Limb (tissue), 2 donors: Measurements from ENCODE around the gene RAB3IP.

Source experiments
- DNase-seq, 2 donors: peaks; one replicate each; pipeline ENCODE4 v3.0.0-alpha.2; 2016; ENCODE audit errors: extremely low spot score in 2 of 2

The RAB3IP gene, protein sequence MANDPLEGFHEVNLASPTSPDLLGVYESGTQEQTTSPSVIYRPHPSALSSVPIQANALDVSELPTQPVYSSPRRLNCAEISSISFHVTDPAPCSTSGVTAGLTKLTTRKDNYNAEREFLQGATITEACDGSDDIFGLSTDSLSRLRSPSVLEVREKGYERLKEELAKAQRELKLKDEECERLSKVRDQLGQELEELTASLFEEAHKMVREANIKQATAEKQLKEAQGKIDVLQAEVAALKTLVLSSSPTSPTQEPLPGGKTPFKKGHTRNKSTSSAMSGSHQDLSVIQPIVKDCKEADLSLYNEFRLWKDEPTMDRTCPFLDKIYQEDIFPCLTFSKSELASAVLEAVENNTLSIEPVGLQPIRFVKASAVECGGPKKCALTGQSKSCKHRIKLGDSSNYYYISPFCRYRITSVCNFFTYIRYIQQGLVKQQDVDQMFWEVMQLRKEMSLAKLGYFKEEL

DNA sequence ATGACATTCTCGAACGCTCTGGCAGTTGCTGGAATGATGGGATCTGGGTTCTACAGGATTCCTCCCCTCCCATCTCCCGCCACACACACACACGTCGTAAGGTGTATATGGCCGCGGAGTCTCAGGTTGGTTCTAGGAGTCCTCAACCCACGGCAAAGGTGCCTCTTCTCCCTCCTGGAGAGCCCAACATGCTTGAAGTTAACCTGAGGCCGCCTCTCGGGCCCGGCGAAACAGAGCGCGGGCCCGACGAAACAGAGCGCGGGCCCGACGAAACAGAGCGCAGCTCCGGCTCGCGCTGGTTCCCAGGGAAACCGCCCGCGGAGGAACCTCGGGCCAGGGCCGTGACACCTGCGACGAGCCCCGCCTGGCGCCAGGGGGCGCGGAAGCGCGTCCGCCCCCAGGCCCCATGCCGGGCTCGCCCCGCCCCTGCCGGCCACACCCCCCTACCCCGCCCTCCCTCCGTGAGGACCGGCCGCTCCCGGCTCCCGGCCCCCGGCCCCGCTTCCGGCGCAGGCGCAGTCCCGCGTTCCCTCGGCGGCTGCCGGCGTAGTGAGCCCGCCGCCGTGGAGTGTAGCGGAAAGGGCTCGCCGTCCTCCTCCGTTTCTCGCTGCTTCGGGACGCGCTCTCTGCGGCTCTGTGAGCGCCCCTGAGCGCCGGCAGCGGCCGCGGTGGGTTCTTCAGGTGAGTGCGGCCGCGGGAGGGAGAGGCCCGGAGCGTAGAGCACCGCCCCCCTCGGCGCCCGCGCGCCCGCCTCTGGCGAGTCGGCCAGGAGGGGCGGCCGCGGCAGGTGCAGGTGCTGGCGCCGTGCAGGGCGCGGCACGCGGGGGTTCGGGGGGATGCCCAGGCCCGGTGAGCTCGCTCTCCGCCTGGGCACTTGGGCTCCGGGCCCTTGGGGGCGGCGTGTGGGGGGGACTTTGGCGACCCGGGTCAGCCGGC lies at the start of gene RAB3IP:
TSS of gene RAB3IP (plus strand) at position 510 of the 936 bp plus-strand sequence. CDS start 16,549 bp downstream, outside the sequence.
- peak; percentile 76 to 96 for DNase-seq

DNA sequence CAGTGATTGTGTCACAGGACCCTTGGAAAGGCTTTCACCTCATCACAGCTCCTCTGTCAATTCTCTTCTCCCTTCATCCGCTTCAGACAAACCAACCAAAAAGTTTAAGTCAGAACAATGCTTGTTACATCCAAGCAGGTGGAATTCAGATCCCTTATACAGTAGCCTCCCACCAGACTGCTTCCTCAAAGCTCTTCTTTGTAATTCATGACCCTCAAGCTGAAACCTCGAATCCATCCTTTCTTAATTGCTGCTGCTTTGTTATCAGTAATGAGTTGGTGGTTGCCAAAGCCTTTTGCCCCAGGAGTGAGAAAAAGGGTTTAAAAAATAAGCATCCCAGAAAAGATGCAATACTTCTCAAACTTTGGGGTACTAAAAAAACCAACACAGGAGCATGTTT lies 49.0 kb upstream of the RAB3IP start:
- DNase-seq: no peak

DNA sequence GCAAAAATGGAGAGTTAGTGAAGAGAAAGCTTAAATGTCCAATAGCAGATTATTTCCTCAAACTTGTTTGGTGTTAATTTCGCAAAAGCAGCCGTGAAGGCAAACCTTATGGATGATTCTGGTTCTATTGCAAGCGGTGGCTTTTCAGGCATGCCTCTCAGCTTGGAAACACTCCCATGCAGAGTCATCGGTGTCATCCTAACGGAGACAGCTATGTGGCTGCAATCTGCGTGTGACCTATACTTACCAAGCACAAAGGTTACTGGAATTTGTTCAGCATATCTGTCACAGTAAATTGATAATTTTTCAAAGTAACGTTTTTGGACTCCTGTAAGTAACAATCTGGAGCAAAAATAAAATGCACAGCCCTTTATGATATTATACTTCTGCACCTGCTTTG lies 44.5 kb upstream of the RAB3IP start:
- no peak for DNase-seq

DNA sequence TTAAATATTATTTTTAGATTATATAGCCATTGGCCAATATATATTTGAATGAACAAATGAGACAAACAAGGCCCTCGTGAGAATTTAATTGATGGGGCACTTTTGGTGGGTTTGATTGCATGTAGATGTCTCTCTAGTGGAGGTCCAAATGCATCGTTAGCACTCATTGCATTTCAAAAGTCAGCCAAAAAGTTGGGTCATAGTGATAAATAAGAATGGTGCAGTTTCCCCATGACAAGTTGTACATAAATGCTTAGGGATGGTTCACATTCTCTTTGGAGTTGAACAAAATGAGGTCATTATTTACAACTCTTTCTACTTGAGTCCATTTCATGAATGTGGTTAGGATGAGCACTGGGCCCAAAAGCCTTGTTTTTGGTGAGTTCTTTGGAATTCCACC lies 40.6 kb upstream of the RAB3IP start:
- DNase-seq: no peak

DNA sequence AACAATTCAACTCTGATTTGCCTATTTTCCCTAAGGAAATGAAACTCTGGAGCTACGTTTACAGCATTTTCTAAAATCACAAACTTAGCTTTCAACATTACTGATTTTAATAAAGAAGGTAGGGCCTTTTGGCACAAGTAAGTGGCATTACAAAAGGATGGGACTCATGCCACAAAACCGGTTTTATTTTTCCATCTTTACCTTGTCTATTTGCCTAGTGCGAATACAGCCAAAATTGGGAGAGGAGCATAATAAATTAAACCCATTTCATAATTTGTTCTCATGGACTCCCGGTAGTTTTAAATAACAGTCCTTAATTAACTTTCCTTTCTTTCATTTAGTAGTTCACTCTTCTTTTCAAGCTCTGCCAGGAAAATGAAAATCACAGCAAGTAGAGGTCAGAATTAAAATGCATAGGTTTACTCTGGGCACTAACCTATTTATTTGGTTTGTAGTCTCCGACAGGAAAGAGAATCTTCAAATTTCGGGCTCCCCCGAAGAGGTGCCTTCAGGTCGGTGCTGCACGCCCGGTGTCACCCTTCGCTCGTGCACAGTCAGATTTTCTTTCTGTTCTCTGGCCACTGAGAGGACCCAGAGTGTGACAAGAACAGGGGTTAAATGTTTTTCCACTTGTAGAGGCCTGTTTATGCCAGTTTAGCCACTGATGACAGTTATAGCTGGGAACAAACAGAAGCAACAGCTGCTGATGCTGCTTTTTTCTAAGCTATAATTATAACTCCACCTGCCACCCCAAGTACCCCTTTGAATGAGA lies 39.7 kb upstream of the RAB3IP start, which contains the start of gene BEST3:
TSS of gene BEST3 (minus strand) at position 535 of the 772 bp plus-strand sequence. CDS start 1,505 bp downstream, outside the sequence.
- DNase-seq: no peak

DNA sequence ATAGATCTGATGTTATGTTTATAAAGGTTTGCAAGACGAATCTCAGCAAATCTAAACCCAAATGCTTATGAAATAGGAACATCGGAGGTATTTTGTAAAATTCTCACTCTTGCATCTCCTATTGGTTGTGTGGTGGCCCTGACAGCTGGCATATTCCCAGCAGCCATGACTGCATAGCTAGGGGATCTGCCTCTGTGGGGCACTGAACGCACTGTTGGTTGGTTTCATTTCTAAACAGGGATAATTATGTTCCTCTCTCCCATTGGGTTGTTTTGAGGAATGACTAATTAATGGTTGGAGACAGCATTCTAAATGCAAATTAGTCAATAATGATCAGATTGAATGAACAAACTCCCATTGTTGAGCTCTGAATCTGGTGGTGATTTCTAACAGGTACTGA lies 36.8 kb upstream of the RAB3IP start:
- DNase-seq: no peak

DNA sequence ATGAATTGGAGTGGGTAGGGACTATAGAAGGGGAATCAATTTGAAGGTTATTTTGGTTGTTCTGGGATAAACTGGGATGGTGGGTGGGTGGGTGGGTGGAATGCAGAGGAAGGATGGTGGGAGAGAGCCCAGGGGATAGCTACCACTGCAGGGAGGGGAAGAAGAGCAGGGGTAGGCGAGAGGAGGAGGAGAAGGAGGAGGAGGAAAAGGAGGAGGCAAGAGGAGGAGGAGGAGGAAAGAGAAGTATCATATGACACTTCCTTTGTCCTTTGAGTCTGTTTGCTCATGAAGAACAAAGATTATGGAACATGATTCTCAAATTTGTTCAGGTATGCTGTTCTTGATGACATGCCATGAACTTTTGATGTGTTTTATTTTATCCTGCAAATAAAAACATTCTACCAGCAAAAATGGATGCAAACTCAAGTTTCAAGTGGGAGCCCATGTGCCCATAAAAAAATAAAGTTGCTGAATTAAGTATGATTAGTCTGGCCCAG lies 35.5 kb upstream of the RAB3IP start:
- no peak for DNase-seq

DNA sequence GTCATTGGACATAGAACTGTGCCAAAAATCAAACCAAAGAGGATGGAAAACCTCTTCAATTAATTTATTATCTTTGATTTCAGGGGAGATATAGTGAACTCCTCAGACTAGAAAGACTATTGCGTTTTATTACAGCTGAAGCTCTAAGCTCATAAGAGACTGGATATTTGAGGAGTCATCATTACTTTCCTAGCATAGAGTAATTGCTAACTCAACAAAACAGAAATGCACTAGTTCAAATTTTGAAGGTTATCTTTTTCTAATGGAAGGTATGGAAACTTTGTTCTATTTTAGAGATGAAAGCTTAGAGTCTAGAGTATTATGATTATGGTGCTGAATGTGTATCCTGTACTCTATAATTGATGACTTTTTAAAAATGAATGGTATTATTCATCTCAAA lies 34.3 kb upstream of the RAB3IP start:
- DNase-seq: no peak

DNA sequence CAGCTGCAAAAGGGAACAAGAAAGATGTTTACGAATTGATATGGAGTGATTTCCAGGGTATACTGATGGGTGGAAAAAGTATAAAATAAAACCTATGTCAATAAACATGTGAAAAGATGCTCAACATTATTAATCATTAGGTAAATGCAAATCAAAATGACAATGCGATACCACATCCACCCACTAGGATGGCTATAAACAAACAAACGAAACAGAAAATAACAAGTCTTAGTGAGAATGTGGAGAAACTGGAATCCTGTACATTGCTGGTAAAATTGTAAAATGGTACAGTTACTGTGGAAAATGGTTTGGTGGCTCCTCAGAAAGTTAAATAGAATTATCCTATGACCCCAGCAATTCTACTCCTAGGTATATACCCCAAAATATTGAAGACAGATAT lies 30.0 kb upstream of the RAB3IP start:
- no peak for DNase-seq

DNA sequence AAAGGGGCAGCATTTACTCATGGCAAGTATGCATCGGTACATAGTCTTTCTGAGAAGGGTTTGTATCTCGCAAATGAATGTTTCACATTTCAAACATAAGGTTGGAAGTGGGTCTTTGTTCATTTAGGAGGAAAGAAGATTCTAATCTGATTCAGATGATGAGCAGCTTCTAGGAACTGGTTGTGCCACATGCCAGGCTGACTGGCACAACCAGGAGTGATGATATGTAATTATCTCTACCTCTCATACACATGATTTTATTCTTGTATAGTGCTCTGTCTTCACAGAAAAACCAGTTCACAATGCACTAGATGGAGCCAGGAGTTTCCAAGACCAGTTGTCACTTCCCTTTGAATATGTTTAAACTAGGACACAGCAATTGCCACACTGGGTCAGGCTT lies 25.8 kb upstream of the RAB3IP start:
- no peak for DNase-seq

DNA sequence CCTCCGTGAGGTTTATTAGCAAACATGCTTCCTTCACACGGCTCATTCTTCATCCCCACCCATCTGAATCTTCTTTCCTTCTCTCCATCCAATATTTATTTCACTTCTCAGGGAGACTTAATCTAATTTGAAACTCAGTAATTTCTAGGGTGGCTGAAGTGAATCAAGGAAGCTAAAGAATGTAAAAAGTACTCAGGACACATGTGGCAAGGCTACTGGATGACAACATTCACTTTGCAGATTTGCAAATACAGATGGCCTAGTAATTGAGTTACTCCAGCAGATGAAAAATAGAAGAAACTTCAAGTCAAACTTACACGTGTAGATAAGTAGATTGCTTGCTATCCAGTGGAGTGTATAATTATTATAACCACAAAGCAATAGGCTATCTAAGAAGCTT lies 24.1 kb upstream of the RAB3IP start:
- no peak for DNase-seq

DNA sequence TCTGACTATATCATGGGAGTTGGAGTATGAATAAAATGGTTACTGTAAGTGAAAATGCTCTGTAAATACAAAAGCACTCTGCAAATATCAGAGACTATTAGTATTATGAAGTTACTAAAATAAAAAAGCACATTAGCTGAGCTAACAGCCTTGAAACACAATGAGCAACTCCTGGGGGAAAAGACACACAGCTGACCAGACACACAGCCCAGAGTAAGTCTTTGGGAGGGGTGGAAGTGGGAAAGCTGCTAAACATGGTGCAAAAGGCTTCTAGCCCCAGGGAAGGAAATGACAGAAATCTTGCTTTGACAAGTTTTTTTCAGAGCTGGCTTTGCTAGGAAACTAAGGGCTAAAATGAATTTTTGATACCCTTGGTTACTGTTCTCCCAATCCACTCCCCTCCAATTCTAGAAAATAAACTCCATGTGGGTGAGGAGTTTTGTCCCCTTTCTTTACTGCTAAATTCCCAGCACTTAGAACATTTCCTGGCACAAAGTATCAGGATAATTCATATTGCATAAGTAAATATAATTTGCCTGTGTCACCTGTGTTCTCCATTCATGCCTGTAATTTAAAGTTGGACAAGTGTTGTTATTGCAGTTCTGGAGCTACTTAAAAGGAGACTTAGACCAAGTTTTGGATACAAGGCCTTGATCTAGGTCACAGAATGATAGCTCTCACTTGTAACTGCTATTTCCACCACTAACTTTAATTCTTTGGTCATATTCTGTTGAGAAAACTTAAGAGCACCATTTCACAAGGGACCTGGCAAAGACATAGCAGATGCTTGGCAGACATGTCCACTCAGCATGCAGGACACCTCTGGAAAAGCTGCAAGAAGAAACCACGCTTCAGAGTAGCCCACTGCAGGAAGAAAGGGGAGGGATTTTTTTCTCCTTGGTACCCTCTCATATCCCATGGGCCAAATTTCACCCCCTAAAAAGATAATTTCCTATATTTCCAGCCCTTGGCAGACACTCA lies 19.0 kb upstream of the RAB3IP start:
- DNase-seq: no peak

DNA sequence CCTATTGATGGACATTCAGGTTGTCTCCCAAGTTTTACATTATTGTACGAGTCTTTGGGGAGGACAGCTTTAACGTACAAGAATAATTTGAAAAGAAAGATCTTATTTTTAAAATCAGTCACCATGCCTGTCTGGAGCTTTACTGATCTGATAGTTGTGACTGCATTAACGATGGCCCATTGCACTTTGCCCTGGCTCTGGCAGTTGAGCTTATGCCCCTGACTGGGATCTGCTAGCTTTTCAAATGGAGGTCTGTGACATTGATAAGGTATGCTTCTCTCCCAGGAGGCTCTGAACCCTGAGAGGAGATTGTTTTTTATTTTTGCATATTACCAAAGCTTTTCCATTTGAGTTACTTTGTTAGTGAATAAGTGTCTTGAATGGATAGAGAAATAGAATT lies 17.9 kb upstream of the RAB3IP start:
- DNase-seq: no peak

DNA sequence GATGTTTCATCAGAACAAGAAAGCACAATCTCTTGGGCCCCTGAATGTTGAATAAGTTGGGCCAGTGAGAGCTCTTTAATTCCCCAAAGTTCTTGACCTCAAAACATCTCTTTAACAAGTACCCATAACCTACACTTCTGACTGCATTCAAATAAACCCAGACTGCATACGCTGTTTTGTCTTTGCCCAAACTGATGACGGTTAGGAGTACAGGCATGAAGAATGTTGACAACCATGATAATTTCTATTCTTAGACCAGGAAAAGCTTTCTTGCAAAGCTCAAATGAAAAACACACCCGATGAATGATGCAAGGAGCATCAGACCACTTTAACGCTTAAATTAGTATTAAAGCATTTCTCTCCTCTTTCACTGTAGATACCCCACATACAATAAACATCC lies 11.7 kb upstream of the RAB3IP start:
- DNase-seq: no peak

DNA sequence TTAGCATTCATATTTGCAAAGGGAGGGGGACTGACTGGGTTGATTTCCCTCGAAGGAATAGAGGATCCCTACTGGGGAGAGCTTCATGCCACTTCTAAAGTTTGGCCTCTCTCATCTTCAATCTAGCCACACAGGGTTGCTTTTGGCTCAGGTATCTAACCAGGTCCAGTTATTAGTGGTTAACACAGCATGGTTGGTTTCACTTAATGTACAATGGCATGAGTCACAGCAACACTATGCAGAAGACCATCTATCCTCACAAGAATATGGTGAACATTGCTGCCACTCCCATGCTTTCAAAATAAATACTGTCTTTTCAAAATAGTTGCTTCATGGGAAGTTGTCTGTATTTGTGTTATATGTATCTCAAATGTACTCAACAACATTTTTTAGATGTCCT lies 6.6 kb upstream of the RAB3IP start:
- no peak for DNase-seq

DNA sequence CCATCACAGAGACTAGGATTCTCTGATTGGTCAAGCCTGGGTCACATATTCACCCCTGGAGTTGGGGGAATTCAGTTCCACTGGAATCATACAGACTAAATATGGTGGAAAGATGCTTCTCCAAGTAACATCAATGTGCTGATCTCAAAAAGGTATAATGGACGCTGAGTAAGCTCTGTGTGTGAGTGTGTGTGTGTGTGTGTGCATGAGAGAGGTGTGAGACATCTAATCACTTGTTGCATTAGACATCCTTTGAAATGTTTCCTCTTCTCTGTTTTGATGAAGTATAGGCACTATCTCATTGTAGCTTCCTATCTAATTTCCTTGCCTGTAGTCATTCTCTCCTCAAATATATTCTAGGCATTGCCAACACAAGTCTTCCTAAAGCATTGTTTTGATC lies 5.0 kb upstream of the RAB3IP start:
- no peak for DNase-seq

DNA sequence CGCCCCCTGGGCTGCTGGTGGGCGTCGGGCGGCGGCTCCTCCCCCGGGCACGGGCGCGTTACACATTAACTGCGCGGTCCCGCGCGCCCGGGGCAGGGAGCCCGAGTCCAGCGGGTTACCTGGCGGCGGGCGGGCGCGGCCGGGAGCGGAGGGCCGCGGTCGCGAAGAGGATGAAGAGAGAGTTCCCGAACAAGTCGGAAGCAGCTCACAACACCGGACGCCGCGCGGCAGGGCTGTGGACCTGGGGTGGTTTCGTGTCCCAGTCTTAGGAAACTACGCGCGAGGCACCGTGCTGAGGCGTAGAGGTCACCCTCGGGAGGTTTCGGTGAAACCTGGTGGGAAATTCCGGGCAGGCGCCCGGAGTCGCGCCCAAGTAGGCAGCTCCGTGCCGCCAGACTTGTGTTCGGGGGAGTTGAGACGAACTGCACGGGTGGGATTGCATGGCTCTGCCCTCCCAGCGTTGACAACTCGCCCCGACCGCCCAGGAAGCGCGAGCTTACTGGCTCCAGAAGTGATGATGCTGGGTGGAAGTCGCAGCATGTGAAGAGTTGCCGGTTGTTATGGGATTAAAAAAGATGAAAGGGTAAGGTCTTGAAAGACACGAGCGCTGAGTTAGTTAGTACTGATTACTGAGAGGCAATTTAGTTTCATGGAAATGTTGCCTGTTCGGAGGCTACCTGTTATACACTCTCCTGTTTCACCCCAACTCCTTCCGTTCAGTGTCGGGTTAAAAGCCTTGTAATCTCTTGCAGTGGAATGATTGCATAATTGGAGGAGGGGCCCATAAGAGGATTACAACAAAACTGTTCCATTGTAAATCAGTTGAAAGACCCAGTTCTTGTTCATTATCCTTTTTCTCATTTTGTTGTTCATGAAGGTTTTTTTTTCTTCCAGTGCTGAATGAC lies 879 bp downstream of the RAB3IP start:
- peak; percentile 13 to 72 for DNase-seq

DNA sequence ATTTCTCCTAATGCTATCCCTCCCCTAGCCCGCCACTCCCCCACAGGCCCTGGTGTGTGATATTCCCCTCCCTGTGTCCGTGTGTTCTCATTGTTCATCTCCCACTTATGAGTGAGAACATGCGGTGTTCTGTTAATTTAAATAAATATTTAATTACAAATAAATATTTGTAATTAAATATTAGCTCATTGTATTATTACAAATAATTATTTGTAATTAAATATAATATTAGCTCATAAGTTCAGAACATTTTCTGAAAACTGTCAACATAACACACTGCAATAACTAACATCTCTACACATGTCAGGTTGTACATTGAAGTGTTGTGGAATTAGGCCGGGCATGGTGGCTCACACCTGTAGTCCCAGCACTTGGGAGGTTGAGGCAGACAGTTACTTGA lies 5.4 kb downstream of the RAB3IP start:
- DNase-seq: no peak

DNA sequence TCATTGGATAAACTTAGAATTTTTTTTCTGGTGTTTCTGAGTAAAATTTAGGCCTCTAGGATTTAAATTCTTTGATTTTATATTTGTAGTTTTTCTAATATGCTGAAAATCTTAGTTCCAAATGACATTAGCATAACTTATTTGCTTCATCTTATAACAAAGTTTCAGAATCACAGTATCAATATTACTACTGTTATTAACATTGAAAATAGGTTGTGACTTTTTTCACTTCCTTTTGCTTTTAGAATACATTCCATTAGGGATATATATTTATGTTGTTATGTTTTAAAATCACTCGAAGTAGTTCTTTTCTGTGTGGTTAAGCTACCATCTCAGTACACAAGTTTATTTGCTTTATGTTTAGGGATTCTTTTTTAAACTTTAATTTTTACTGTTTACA lies 12.8 kb downstream of the RAB3IP start:
- no peak for DNase-seq
